Measurements from ENCODE around the gene BRCA2. TPM values are rescaled to one million over a fixed set of nuclear protein-coding genes. Genes with fewer than 3 reads are reported as not detected.

BRCA2 gene
- total RNA-seq, 1 experiment from 2014 or later, result 21.6 TPM

GRCh38 chr13:32267836-32268439 is 47.4 kb upstream of the BRCA2 start:
- Mint-ChIP-seq H3K4me3 (no peak overlapping the region), H3K4me1 (no peaks in the 10 kb centered on the region), H3K27ac (0 out of 2 replicates have a peak overlapping the region, but pooled peaks have one; percentile 39), H3K36me3 (no peaks in the 10 kb centered on the region), H3K27me3 (ENCODE audit: low read depth) (no peaks in the 10 kb centered on the region), H3K9me3 (0 out of 2 replicates have a peak, but pooled peaks cover 2% of the 10 kb centered on the region)
- ChIA-PET POLR2A (no interaction called here), CTCF (interaction anchor here (0.7 to 3.1 kb wide), 27 partner anchors 8 to 358 kb away, joined by 3 to 28 read pairs (median 4); partner anchors contain the start of genes BRCA2 and ZAR1L)
- TF ChIP-seq MXD4 (CRISPR knock-in tag; IDR thresholded peaks at IDR 0.05; ENCODE audit: borderline replicate concordance) (no peak), CTCF (IDR thresholded peaks at IDR 0.05) (peak; percentile 98)
- peak; percentile 85 for DNase-seq (ENCODE audit: low spot score)
- peak; percentile 100 for ATAC-seq

- 0 out of 2 replicates have a peak, but pooled peaks cover 2% of the 10 kb centered on the region for H3K9me3 Mint-ChIP-seq
- CTCF ChIA-PET, result no interaction called here
- no peak overlapping the region for H3K4me3 Mint-ChIP-seq
- no peak overlapping the region for H3K27ac Mint-ChIP-seq
- no peaks in the 10 kb centered on the region for H3K4me1 Mint-ChIP-seq
- H3K27me3 Mint-ChIP-seq (ENCODE audit: low read depth), result no peaks in the 10 kb centered on the region
- POLR2A ChIA-PET, result no interaction called here
- no peak for ATAC-seq
- no peak for DNase-seq (ENCODE audit: low spot score)
- TF ChIP-seq NFYB (CRISPR knock-in tag; conservative IDR thresholded peaks at IDR 0.05; ENCODE audit: low read depth) (no peak), NFATC4 (CRISPR knock-in tag; IDR thresholded peaks at IDR 0.05) (no peak), KAT7 (CRISPR knock-in tag; IDR thresholded peaks at IDR 0.05; ENCODE audit: borderline replicate concordance) (no peak), EMX1 (CRISPR knock-in tag; IDR thresholded peaks at IDR 0.05) (no peak), USF2 (CRISPR knock-in tag; IDR thresholded peaks at IDR 0.05) (no peak), ZMAT4 (CRISPR knock-in tag; IDR thresholded peaks at IDR 0.05) (no peak), CDX4 (CRISPR knock-in tag; IDR thresholded peaks at IDR 0.05; ENCODE audit: borderline replicate concordance) (no peak), AR (CRISPR knock-in tag; IDR thresholded peaks at IDR 0.05) (no peak), ZNF512 (CRISPR knock-in tag; IDR thresholded peaks at IDR 0.05; ENCODE audit: borderline replicate concordance) (no peak), ZNF232 (CRISPR knock-in tag; IDR thresholded peaks at IDR 0.05) (no peak)
- H3K36me3 Mint-ChIP-seq, result no peaks in the 10 kb centered on the region
Observed at GRCh38 chr13:32272021-32272683, 43.2 kb upstream of the BRCA2 start.

Data from WTC11 (cell line).